ENCODE measurements around the gene CYP2B6.
A peak's percentile ranks its signal among the peaks of the same experiment; 100 is the strongest.
"Not testable (repeated sequence)": the region's sequence is repeated elsewhere in the genome, so short reads cannot be mapped to it uniquely, and the experiment has no call there.

The CYP2B6 gene

DNA sequence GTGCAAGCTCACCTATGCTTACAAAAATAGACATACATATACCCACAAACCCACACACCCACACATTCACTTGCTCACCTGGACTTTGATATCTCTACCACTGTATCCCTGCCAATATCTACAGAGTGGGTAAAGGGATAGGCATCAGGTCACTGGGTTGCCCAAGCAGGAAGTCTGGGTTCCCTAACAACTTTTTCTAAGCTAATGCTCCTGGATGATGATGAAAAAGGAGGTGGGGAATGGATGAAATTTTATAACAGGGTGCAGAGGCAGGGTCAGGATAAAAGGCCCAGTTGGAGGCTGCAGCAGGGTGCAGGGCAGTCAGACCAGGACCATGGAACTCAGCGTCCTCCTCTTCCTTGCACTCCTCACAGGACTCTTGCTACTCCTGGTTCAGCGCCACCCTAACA, at the start of gene CYP2B6:
Gene CYP2B6, plus strand, starts transcription at position 311 of the 410 bp plus-strand sequence. Its CDS starts 24 bp downstream, at position 335.
- DNase-seq (ENCODE audit: low read depth, low spot score): no peak

DNA sequence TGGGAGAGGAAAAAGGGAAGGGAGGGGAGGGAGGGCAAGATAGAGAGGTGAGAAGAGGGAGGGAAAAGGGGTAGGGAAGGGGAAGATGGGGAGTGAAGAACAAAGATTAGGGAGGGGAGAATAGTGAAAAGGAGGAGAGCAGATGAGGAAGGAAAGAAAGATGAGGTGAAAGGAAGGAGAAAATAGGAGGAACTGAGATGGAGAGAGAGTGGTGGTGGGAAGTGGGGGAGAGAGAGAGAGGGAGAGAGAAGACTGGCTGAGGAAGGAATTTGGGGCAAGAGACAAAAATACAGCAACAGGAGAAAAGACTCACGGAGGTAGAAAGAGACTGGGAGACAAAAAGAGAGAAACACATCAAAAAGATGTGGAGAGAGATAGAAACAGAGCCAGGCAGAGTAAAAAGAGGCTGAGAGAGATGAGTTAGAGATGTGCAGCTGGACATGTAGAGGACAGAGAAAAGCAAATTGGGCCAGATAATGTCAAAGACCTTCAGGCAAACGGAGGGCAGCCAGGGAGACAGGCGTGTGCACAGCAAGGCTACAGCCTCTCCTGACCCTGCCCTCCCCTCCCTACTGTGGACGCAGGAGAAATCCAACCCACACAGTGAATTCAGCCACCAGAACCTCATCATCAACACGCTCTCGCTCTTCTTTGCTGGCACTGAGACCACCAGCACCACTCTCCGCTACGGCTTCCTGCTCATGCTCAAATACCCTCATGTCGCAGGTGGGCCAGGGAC, 49.4 kb upstream of the CYP2B6 start:
- no peak for DNase-seq (ENCODE audit: low read depth, low spot score)

DNA sequence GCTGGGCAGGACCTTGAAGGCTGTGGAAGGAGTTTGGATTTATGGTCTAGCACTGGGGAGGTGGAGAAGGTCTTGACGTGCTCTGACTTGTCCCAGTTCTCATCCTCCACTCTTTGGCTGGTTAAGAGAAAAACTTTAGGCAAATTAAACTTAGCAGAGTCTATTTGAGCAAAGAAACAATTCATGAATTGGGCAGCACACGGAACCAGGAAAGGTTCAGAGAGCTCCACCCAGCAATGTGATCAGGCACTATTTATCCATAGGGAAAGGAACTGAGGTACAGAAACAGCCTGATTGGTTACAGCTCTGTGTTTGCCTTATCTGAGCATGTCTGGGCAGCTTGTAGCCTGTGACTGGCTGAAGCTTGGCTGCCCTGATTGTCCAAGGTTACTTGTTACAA, 45.4 kb upstream of the CYP2B6 start:
- no peak for DNase-seq (ENCODE audit: low read depth, low spot score)

DNA sequence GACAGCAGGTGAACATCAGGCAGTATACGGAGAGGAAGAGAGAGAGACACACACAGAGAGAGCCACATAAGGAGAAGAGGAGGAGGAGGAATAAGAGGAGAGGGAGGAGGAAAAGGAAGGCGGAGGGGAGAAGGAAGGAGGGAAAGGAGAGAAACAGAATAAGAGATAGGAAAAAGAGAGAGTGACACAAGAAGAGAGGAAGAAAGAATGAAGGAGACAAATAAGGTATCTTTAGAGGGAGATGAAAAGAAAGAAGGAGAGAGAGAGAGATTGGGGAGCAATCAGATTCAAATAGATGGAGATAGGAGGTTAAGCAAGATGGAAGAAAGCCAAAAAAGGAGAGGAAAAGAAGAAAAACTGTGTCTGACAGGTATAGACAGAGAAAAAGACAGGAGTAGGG, 44.0 kb upstream of the CYP2B6 start:
- no peak for DNase-seq (ENCODE audit: low read depth, low spot score)

DNA sequence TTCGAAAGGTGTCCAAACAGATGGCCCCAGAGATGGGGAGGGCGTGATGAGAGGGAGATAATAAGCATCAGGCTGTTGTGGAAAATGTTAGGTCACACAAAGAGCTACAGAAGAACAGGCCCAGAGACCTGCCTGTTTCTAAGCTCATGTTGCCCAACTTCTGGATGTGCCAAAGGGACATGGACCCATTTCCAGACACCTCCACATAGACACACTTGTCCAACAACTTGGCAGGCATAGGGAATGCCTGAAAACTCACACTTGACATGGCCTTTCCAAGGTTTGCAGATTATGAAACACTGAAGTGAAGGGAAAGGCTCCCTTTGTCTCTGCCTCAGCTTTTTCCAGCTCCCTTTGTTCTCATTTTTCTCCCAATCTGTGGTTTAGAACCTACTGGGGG, 43.5 kb upstream of the CYP2B6 start:
- no peak for DNase-seq (ENCODE audit: low read depth, low spot score)

DNA sequence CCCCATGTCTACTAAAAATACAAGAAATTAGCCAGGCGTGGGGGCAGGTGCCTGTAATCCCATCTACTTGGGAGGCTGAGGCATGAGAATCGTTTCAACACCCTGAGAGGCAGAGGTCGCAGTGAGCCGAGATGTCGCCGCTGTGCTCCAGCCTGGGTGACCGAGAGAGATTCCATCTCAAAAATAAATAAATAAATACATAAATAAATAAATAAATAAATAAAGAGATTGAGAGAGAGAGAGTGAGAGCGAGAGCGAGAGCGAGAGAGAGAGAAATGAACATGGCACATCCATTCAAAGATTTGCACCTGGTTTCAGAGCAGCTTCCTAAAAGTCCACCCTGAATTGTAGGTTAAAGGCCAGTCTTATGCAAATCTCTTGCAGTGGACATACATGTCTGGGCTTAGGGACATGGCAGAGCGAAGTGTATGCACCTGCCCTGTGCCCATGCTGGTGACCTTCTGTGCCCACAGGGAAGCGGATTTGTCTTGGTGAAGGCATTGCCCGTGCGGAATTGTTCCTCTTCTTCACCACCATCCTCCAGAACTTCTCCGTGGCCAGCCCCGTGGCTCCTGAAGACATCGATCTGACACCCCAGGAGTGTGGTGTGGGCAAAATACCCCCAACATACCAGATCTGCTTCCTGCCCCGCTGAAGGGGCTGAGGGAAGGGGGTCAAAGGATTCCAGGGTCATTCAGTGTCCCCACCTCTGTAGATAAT, 42.3 kb upstream of the CYP2B6 start:
- DNase-seq (ENCODE audit: low read depth, low spot score): no peak

DNA sequence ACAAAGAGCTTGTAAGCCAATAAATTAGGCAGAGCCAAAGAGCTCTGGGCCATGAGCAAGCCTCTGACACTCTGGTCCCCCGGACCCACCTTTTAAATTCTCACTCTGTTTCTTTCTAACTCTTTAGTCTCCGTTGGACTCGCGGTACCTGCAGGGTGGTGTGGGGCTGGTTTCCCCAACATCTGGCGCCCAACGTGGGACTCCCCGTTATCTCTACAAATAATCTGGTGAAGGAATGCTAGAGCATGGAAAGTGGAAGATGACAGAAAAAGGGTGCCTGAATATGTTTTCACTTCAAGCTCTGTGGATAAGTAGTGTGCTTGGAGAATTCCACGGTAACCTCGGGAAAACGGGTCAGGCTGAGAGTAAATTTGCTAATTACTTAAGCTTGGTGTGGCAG, 36.5 kb upstream of the CYP2B6 start:
- DNase-seq (ENCODE audit: low read depth, low spot score): no peak

DNA sequence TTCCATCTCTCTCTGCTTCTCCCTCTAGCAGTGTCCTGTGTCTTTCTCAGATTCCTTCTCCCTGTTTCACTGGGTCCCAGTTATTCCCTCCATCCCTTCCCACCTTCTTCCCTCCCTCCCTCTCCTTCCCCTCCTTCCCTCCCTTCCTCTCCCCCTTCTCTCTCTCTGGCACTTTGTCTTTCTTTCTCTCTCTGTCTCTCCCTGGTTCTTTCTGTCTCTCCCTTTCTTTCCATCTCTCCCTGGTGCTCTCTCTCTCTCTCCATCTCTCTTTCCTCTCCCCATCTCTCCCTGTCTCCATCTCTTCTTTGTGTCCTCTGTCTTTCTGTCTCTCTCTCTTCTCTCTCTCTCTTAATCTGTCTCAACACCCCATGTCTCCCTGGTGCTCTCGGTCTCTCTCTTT, 31.7 kb upstream of the CYP2B6 start:
- no peak for DNase-seq (ENCODE audit: low read depth, low spot score)

DNA sequence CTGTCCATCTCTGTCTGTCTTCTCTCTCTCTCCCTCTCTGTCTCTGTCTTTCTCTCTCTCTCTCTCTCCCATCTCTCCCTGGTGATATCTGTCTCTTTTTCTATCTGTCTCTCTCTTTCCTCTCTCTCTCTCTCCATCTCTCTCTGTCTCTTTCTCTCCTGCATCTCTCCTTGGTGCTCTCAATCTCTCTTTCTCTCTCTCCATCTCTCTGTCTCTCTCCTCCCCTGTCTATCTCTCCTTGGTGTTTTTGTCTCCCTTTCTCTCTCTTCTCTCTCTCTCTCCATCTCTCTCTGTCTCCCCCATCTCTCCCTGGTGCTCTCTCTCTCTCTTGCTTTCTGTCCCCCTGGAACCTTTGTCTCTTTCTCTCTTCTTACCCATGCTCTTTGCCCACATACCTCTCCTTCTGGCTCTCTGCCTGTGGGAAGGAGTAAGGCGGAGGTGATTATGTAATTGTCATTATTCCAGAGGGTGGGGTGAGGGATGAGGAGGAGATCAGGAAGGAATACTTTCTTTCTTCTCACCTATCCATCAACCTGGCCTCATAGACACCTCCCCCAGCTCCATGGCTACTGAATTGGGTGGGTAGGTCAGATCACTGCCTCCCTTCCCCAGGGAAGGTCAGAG, 30.9 kb upstream of the CYP2B6 start:
- no peak for DNase-seq (ENCODE audit: low read depth, low spot score)

DNA sequence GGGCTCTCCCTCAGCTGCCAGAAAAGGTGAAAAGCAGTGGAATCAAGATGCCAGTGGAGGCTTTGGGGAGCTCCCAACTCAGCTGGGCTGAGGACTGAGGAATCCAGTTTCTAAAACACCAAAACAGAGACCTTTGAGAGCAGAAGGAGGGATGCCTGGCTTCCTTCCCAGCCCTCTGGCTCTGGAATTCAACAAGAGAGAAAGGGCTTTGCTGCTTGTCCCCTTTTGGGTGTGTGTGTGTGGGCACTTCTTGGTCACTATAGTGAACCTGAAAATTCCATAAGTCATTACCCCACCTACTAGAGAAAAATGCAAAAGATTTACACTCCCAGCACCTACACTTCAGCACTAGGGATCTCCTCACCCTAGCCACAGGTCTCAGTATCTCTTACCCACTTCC, 30.3 kb upstream of the CYP2B6 start:
- DNase-seq (ENCODE audit: low read depth, low spot score): no peak

DNA sequence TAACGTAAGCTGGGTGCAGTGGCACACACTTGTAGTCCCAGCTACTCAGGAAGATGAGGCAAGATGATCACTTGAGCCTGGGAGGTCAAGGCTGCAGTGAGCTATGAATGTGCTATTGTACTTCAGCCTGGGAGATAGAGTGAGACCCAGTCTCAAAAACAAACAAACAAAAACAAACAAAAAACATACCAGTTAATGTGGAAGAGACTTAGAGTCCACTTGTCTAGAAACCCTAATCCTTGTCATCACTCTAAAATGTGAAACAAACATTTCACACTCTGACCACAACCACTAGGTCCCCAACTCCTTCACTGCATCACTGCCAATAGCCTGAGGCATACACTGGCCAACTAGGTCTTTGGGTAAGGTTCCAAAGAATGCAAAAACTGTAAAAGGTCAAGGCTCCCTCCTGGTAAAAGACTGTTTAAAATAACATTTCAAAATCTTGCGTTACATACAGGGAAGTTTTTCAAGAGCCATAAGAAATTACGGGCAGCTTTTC, 28.6 kb upstream of the CYP2B6 start:
- DNase-seq (ENCODE audit: low read depth, low spot score): no peak

DNA sequence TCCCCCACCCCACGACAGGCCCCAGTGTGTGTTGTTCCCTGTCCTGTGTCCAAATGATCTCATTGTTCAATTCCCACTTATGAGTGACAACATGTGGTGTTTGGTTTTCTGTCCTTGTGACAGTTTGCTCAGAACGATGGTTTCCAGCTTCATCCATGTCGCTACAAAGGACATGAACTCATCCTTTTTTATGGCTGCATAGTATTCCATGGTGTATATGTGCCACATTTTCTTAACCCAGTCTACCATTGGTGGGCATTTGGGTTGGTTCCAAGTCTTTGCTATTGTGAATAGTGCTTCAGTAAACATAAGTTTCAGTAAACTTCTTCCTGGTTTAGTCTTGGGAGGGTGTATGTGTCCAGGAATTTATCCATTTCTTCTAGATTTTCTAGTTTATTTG, 26.7 kb upstream of the CYP2B6 start:
- DNase-seq (ENCODE audit: low read depth, low spot score): not testable (repeated sequence)

DNA sequence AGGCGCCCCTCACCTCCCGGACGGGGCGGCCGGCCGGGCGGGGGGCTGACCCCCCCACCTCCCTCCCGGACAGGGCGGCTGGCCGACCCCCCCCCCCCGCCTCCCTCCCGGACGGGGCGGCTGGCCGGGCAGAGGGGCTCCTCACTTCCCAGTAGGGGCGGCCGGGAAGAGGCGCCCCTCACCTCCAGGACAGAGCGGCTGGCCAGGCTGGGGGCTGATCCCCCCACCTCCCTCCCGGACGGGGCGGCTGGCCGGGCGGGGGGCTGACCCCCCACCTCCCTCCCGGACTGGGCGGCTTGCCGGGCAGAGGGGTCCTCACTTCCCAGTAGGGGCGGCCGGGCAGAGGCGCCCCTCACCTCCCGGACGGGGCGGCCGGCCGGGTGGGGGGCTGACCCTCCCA, 25.7 kb upstream of the CYP2B6 start:
- DNase-seq (ENCODE audit: low read depth, low spot score): not testable (repeated sequence)

DNA sequence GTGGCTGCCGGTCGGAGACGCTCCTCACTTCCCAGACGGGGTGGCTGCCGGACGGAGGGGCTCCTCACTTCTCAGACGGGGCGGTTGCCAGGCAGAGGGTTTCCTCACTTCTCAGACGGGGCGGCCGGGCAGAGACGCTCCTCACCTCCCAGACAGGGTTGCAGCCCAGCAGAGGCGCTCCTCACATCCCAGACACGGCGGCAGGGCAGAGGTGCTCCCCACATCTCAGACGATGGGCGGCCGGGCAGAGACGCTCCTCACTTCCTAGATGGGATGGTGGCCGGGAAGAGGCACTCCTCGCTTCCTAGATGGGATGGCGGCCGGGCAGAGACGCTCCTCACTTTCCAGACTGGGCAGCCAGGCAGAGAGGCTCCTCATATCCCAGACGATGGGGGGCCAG, 24.5 kb upstream of the CYP2B6 start:
- DNase-seq (ENCODE audit: low read depth, low spot score): not testable (repeated sequence)

DNA sequence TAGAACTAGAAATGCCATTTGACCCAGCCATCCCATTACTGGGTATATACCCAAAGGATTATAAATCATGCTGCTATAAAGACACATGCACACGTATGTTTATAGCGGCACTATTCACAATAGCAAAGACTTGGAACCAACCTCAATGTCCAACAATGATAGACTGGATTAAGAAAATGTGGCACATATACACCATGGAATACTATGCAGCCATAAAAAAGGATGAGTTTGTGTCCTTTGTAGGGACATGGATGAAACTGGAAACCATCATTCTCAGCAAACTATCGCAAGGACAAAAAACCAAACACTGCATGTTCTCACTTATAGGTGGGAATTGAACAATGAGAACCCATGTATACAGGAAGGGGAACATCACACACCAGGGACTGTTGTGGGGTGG, 23.0 kb upstream of the CYP2B6 start:
- DNase-seq (ENCODE audit: low read depth, low spot score): not testable (repeated sequence)

DNA sequence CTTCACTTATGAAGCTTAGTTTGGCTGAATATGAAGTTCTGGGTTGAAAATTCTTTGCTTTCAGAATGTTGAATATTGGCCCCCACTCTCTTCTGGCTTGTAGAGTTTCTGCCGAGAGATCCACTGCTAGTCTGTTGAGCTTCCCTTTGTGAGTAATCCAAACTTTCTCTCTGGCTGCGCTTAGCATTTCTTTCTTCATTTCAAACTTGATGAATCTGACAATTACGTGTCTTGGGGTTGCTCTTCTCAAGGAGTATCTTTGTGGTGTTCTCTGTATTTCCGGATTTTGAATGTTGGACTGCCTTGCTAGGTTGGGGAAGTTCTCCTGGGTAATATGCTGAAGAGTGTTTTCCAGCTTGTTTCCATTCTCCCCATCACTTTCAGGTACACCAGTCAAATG, 21.4 kb upstream of the CYP2B6 start:
- not testable (repeated sequence) for DNase-seq (ENCODE audit: low read depth, low spot score)

DNA sequence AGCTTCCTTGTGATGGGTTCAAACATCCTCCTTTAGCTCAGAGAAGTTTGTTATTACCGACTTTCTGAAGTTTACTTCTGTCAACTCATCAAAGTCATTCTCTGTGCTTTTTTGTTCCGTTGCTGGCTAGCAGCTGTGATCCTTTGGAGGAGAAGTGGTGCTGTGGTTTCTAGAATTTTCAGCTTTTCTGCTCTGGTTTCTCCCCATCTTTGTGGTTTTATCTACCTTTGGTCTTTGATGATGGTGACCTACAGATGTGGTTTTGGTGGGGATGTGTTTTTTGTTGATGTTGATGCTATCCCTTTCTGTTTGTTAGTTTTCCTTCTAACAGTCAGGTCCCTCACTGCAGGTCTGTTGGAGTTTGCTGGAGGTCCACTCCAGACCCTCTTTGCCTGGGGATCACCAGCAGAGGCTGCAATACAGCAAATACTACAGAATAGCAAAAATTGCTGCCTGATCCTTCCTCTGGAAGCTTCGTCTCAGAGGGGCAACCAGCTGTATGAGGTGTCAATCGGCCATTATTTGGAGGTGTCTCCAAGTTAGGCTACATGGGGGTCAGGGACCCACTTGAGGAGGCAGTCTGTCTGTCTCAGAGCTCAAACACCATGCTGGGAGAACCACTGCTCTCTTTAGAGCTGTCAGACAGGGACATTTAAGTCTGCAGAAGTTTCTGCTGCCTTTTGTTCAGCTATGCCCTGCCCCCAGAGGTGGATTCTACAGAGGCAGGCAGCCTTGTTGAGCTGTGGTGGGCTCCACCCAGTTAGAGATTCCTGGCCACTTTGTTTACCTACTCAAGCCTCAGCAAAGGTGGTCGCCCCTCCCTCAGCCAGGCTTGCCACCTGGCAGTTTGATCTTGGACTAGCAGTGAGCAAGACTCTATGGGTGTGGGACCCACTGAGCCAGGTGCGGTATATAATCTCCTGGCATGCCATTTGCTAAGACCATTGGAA, 20.4 kb upstream of the CYP2B6 start:
- not testable (repeated sequence) for DNase-seq (ENCODE audit: low read depth, low spot score)

DNA sequence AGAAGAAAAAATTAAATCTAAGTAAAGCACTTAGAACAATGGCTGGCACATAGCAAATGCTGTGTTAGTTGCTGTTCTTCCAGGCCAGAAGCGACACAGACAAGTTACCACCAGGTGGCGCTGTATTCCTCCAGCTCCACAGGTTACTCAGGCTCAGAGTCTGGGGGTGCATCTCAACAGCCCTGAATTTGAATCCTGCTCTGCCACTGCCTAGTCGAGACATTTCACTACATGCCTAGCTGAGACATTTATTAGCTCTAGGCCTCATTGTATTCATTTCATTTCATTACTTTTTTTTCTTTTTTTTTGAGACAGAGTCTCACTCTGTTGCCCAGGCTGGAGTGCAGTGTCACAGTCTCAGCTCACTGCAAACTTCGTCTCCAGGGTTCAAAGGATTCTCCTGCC, 16.4 kb upstream of the CYP2B6 start:
- peak; percentile 60 for DNase-seq (ENCODE audit: low read depth, low spot score)

DNA sequence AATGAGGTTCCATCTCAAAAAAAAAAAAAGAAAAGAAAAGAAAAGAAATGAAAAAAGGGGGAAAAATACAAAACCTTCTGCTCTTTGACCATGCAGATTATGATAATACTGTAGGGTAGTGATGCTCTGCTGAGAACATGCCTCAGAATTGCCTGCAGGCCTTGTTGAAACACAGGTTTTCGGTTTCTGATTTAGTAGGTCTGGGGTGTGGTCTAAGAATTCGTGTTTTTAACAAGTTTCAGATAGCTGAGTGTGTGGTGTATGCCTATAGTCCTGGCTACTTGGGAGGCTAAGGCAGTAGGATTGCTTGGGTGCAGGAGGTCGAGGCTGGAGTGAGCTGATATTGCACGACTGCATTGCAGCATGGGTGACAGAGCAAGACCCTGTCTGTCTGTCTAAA, 14.9 kb upstream of the CYP2B6 start:
- DNase-seq (ENCODE audit: low read depth, low spot score): no peak

DNA sequence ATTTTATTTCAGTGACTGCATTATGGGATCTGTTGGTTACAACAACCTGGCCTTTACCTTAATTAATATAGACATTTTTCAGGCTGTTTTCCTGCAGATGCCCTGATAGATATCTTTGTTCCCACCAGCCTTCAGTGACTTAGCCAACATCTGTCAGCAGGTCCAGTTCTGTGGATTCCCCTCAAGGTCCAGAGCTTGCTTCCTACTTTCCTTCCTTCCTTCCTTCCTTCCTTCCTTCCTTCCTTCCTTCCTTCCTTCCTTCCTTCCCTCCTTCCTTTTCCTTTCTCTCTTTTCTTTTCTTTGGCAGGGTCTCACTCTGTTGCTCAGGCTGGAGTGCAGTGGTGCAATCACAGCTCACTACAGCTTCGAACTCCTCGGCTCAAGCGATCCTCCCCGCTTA, 14.4 kb upstream of the CYP2B6 start:
- no peak for DNase-seq (ENCODE audit: low read depth, low spot score)

DNA sequence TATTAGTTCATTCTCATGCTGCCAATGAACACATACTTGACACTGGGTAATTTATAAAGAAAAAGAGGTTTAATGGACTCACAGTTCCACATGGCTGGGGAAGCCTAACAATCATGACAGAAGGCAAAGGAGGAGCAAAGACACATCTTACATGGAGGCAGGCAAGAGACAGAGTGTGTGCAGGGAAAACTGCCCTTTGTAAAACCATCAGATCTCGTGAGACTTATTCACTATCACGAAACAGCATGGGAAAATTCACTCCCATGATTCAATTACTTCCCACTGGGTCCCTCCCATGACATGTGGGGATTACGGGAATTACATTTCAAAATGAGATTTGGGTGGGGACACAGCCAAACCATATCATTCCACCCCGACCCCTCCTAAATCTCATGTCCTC, 11.3 kb upstream of the CYP2B6 start:
- not testable (repeated sequence) for DNase-seq (ENCODE audit: low read depth, low spot score)
